ENCODE data around the gene VAMP5.
A peak's percentile ranks its signal among the peaks of the same experiment; 100 is the strongest.
"Not testable (repeated sequence)": the region's sequence is repeated elsewhere in the genome, so short reads cannot be mapped to it uniquely, and the experiment has no call there.

VAMP5 gene

GRCh38 chr2:85601771-85602475 is 17.7 kb downstream of the VAMP5 start:
- peak; percentile 26 for DNase-seq (ENCODE audit: low read depth)

GRCh38 chr2:85602476-85603234 is 18.4 kb downstream of the VAMP5 start, which contains the start of gene TMEM150A:
Gene TMEM150A, minus strand, starts transcription at chr2:85602698. Its CDS starts 750 bp downstream, at chr2:85601948.
- peak; percentile 77 for DNase-seq (ENCODE audit: low read depth)

- DNase-seq (ENCODE audit: low read depth): not testable (repeated sequence)
These were observed 19.9 kb downstream of the VAMP5 start for GRCh38 chr2:85604133-85604444.

GRCh38 chr2:85604568-85605339 is 20.5 kb downstream of the VAMP5 start:
- no peak for DNase-seq (ENCODE audit: low read depth)

- peak; percentile 20 for DNase-seq (ENCODE audit: low read depth)
These were observed 21.3 kb downstream of the VAMP5 start for GRCh38 chr2:85605406-85606115.

- no peak for DNase-seq (ENCODE audit: low read depth)
These were observed 21.9 kb downstream of the VAMP5 start for GRCh38 chr2:85606116-85606455.

- DNase-seq (ENCODE audit: low read depth): no peak
These were observed 23.3 kb downstream of the VAMP5 start for GRCh38 chr2:85607268-85608215.

GRCh38 chr2:85611217-85611704 is 27.0 kb downstream of the VAMP5 start:
- no peak for DNase-seq (ENCODE audit: low read depth)

- peak; percentile 65 for DNase-seq (ENCODE audit: low read depth)
These were observed 27.7 kb downstream of the VAMP5 start, which contains the start of gene C2orf68 for GRCh38 chr2:85611705-85612587. Gene C2orf68, minus strand, starts transcription at chr2:85612066. Its CDS starts 82 bp downstream, at chr2:85611984.

- DNase-seq (ENCODE audit: low read depth): no peak
These were observed 29.7 kb downstream of the VAMP5 start for GRCh38 chr2:85613717-85614515.

GRCh38 chr2:85614757-85615156 is 30.5 kb downstream of the VAMP5 start:
- not testable (repeated sequence) for DNase-seq (ENCODE audit: low read depth)

GRCh38 chr2:85615413-85615728 is 31.1 kb downstream of the VAMP5 start:
- no peak for DNase-seq (ENCODE audit: low read depth)

GRCh38 chr2:85617723-85618122 is 33.5 kb downstream of the VAMP5 start:
- not testable (repeated sequence) for DNase-seq (ENCODE audit: low read depth)

GRCh38 chr2:85619617-85620016 is 35.4 kb downstream of the VAMP5 start:
- no peak for DNase-seq (ENCODE audit: low read depth)

GRCh38 chr2:85621338-85621737 is 37.1 kb downstream of the VAMP5 start:
- DNase-seq (ENCODE audit: low read depth): no peak

GRCh38 chr2:85623991-85624390 is 39.8 kb downstream of the VAMP5 start:
- DNase-seq (ENCODE audit: low read depth): no peak

- DNase-seq (ENCODE audit: low read depth): no peak
These were observed 44.4 kb downstream of the VAMP5 start for GRCh38 chr2:85628658-85629057.

GRCh38 chr2:85631316-85631715 is 47.1 kb downstream of the VAMP5 start:
- no peak for DNase-seq (ENCODE audit: low read depth)

GRCh38 chr2:85635011-85635410 is 50.8 kb downstream of the VAMP5 start:
- DNase-seq (ENCODE audit: low read depth): no peak

All from GM04504 (cell line).